Retinal pigment epithelial cell (primary cell): ENCODE measurements around the gene CES1.

Experiments used
- DNase-seq: peaks from one replicate; pipeline ENCODE4 v3.0.0-alpha.2; 2010; ENCODE audit warnings: low read depth
- H3K4me3 ChIP-seq: 2 replicates; pipeline ENCODE4 v1.5.1; 2011; ENCODE audit warnings: mild to moderate bottlenecking, low read length, control low read depth, moderate library complexity
- CTCF ChIP-seq: conservative IDR thresholded peaks from 2 replicates; pipeline ENCODE4 v1.5.1; 2011; ENCODE audit warnings: low read depth, low read length, control low read depth, inconsistent platforms

Gene CES1

GRCh38 chr16:55832773-55833691, at the start of gene CES1:
Gene CES1, minus strand, starts transcription at chr16:55833096. Its CDS starts 41 bp downstream, at chr16:55833055.
- DNase-seq: no peak
- no peak for TF ChIP-seq CTCF
- H3K4me3 ChIP-seq: no peak within 1 kb of the TSS

GRCh38 chr16:55876854-55877253, 44.0 kb upstream of the CES1 start:
- no peak overlapping the region for H3K4me3 ChIP-seq
- DNase-seq: no peak
- no peak for TF ChIP-seq CTCF

GRCh38 chr16:55875273-55875672, 42.4 kb upstream of the CES1 start, which contains the start of gene CES5A:
Gene CES5A, minus strand, starts transcription at chr16:55875373. Its CDS starts 152 bp downstream, at chr16:55875221.
- no peak within 1 kb of the TSS for H3K4me3 ChIP-seq
- DNase-seq: no peak
- TF ChIP-seq CTCF: no peak

- no peak for DNase-seq
- H3K4me3 ChIP-seq: no peak overlapping the region
- no peak for TF ChIP-seq CTCF
Measured at GRCh38 chr16:55873122-55873521, 40.2 kb upstream of the CES1 start.

- H3K4me3 ChIP-seq: no peak overlapping the region
- no peak for TF ChIP-seq CTCF
- no peak for DNase-seq
Measured at GRCh38 chr16:55872130-55872529, 39.2 kb upstream of the CES1 start.

GRCh38 chr16:55871411-55872038, 38.6 kb upstream of the CES1 start:
- no peak for DNase-seq
- TF ChIP-seq CTCF: no peak
- no peak overlapping the region for H3K4me3 ChIP-seq
